ENCODE measurements around the gene IFI16.

GRCh38 chr1:158992787-158993312, 16.9 kb upstream of the IFI16 start:
- TF ChIP-seq CTCF (IDR thresholded peaks at IDR 0.05) (no peak), POLR2A (IDR thresholded peaks at IDR 0.05) (no peak)

All from adrenal gland (tissue), 5 donors.